ENCODE measurements around the gene FOXN3. TPM values are rescaled to one million over a fixed set of nuclear protein-coding genes. Genes with fewer than 3 reads are reported as not detected.

FOXN3 gene
- total RNA-seq, 2 donors from 2014 or later, result 53.9 to 141 TPM

GRCh38 chr14:89290813-89291212 is 126.2 kb downstream of the FOXN3 start:
- Histone ChIP-seq H3K27me3 (replicated peaks; ENCODE audit: insufficient read depth) (no peaks in the 10 kb centered on the region), H3K9me3 (no peaks in the 10 kb centered on the region), H3K4me3 (no peak overlapping the region), H3K4me1 (replicated peaks) (no peaks in the 10 kb centered on the region), H3K27ac (no peak overlapping the region), H3K36me3 (no peaks in the 10 kb centered on the region)
- 94% methylated on average over 8 of the region's 8 CpGs for WGBS
- TF ChIP-seq POLR2AphosphoS5 (IDR thresholded peaks at IDR 0.05) (no peak), POLR2A (IDR thresholded peaks at IDR 0.05) (no peak)
- TF ChIP-seq, protein P1, sequence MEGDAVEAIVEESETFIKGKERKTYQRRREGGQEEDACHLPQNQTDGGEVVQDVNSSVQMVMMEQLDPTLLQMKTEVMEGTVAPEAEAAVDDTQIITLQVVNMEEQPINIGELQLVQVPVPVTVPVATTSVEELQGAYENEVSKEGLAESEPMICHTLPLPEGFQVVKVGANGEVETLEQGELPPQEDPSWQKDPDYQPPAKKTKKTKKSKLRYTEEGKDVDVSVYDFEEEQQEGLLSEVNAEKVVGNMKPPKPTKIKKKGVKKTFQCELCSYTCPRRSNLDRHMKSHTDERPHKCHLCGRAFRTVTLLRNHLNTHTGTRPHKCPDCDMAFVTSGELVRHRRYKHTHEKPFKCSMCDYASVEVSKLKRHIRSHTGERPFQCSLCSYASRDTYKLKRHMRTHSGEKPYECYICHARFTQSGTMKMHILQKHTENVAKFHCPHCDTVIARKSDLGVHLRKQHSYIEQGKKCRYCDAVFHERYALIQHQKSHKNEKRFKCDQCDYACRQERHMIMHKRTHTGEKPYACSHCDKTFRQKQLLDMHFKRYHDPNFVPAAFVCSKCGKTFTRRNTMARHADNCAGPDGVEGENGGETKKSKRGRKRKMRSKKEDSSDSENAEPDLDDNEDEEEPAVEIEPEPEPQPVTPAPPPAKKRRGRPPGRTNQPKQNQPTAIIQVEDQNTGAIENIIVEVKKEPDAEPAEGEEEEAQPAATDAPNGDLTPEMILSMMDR (IDR thresholded peaks at IDR 0.05), result no peak
- intact Hi-C loops (cut with DNase I), result no loop called here
- no peak for DNase-seq (ENCODE audit: low spot score)

DNA sequence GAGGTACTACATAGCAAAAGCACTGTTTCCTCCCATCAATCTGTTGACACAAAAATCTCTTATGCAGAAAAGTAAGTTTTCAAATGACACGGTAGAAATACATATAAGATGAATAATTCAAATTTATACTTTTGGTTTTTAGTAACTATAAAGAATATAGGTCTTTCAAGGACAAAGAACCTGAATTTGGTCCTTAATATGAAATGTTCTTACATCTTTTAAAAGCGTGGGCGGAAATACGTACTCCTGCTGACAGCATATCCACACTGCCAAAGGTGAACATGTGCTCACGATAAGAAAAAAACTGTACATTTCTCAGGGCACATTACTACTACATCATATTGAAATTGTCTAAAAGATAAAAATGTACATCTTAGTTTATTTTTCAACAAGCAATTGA is 127.6 kb downstream of the FOXN3 start:
- Histone ChIP-seq H3K27ac (no peak overlapping the region), H3K36me3 (no peaks in the 10 kb centered on the region), H3K4me3 (no peak overlapping the region), H3K9me3 (no peaks in the 10 kb centered on the region), H3K4me1 (replicated peaks) (no peaks in the 10 kb centered on the region), H3K27me3 (replicated peaks; ENCODE audit: insufficient read depth) (no peaks in the 10 kb centered on the region)
- 72% methylated on average over 5 of the region's 5 CpGs for whole genome bisulfite sequencing
- TF ChIP-seq POLR2A (IDR thresholded peaks at IDR 0.05), result no peak
- no peak for TF ChIP-seq POLR2AphosphoS5 (IDR thresholded peaks at IDR 0.05)
- TF ChIP-seq, protein P1 (IDR thresholded peaks at IDR 0.05), result no peak
- intact Hi-C loops (cut with DNase I), result no loop called here
- DNase-seq (ENCODE audit: low spot score), result no peak

DNA sequence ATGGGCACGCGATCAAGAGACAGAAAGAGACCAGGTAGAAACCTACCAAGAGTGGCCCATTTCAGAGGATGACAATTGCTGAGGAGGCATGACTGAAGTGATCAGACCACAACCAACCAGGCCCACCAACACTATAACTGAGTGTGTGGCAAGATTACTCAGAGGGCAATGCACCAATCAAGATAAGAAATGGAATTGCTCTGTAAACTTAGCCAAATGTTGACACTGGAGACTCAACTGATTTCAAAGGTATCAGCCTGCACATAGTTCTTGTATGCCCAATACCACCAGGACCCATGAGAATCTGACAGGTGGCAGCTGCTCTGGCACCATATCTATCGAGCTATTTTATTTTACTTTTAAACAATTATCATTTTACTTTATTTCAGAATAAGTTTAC is 128.9 kb downstream of the FOXN3 start:
- H3K36me3 ChIP-seq, result no peaks in the 10 kb centered on the region
- WGBS, result 89% methylated on average over 3 of the region's 3 CpGs
- intact Hi-C loops (cut with DNase I), result no loop called here
- H3K9me3 ChIP-seq, result no peaks in the 10 kb centered on the region
- no peak overlapping the region for H3K4me3 ChIP-seq
- DNase-seq (ENCODE audit: low spot score), result no peak
- no peak overlapping the region for H3K27ac ChIP-seq
- TF ChIP-seq POLR2A (IDR thresholded peaks at IDR 0.05) (no peak), POLR2AphosphoS5 (IDR thresholded peaks at IDR 0.05) (no peak)
- TF ChIP-seq, protein P1 (IDR thresholded peaks at IDR 0.05), result no peak
- H3K27me3 ChIP-seq (replicated peaks; ENCODE audit: insufficient read depth), result no peaks in the 10 kb centered on the region
- no peaks in the 10 kb centered on the region for H3K4me1 ChIP-seq (replicated peaks)

DNA sequence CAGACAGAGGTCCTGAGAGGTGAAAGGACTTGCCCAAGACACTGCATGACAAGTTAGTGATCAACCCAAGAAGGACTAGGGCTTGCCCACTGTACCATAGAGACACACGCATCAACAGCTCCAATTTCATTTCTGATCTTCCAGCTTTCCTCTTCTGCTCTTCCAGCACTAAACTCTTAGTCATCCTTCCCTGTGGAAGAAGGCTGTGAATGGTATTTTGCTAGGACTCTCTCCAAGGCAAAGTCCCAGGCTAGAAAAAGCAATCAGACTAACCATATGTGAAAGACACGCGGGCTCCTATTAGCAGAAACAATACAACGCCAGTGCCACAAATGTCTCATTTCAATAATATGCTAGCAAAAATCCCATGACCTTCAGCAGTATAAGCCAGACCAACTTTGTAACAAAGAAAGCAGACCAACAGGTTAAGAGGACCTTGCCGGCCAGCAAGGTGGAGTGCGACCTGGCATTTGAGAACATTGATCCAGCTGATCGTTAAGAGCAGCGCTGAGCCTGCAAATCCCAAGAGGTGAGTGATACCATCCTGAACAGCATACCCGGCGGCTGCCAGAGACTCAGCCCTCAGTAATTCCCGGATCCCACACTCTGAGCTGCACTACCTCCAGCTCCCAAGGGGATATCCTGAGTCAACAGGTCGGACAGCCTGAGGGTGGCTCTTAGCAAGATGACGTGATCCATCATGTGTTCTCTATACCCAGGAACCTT is 132.5 kb downstream of the FOXN3 start:
- WGBS, result 95% methylated on average over 12 of the region's 13 CpGs
- H3K27ac ChIP-seq, result no peak overlapping the region
- no peaks in the 10 kb centered on the region for H3K27me3 ChIP-seq (replicated peaks; ENCODE audit: insufficient read depth)
- H3K9me3 ChIP-seq, result no peaks in the 10 kb centered on the region
- DNase-seq (ENCODE audit: low spot score), result no peak
- no peak for TF ChIP-seq POLR2A (IDR thresholded peaks at IDR 0.05)
- no peak for TF ChIP-seq POLR2AphosphoS5 (IDR thresholded peaks at IDR 0.05)
- TF ChIP-seq, protein P1 (IDR thresholded peaks at IDR 0.05), result no peak
- intact Hi-C loops (cut with DNase I), result no loop called here
- no peaks in the 10 kb centered on the region for H3K4me1 ChIP-seq (replicated peaks)
- H3K36me3 ChIP-seq, result no peaks in the 10 kb centered on the region
- no peak overlapping the region for H3K4me3 ChIP-seq
